ENCODE measurements around the gene GADD45B.

- TF ChIP-seq EZH2 (IDR thresholded peaks at IDR 0.05; ENCODE audit: borderline replicate concordance, low read depth, low read length, poor library complexity, severe bottlenecking) = no peak
- no peak for TF ChIP-seq CTCF (conservative IDR thresholded peaks at IDR 0.05; ENCODE audit: low read depth, low read length)
Observed at GRCh38 chr19:2491130-2491801, 15.3 kb downstream of the GADD45B start.

Data from A673 (cell line).